Neural crest cell (in vitro differentiated cells): Measurements from ENCODE around the gene COX7B. TPM values are rescaled to one million over a fixed set of nuclear protein-coding genes. Genes with fewer than 3 reads are reported as not detected.
"Not testable (repeated sequence)": the region's sequence is repeated elsewhere in the genome, so short reads cannot be mapped to it uniquely, and the experiment has no call there.

ENCODE experiments used
- DNase-seq: peaks from one replicate; pipeline ENCODE4 v3.0.0; 2021; ENCODE audit warnings: low read depth, mixed read lengths, low spot score
- H3K27ac Mint-ChIP-seq: one replicate; pipeline ENCODE4 v1.8.0; 2021; ENCODE audit warnings: mild to moderate bottlenecking, mixed read lengths; ENCODE audit not compliant: unreplicated experiment
- H3K27me3 Mint-ChIP-seq: 2 replicates; pipeline ENCODE4 v1.8.0; 2021; ENCODE audit warnings: low read depth, mild to moderate bottlenecking, mixed read lengths
- H3K36me3 Mint-ChIP-seq: 2 replicates; pipeline ENCODE4 v1.8.0; 2021; ENCODE audit warnings: low read depth, mild to moderate bottlenecking, mixed read lengths
- H3K4me1 Mint-ChIP-seq: 2 replicates; pipeline ENCODE4 v1.8.0; 2021; ENCODE audit warnings: mixed read lengths
- H3K4me3 Mint-ChIP-seq: one replicate; pipeline ENCODE4 v1.8.0; 2021; ENCODE audit warnings: mild to moderate bottlenecking, mixed read lengths
- H3K9me3 Mint-ChIP-seq: 2 replicates; pipeline ENCODE4 v1.8.0; 2021; ENCODE audit warnings: mixed read lengths
- total RNA-seq: library from RNA; stranded (reverse); gene quantifications from 2 replicates; pipeline ENCODE4 v1.2.1, GENCODE V29; 2021
- TF ChIP-seq, protein P1 (sequence below): fragments of 200-600 bp; sonication (generic); conservative IDR thresholded peaks from 2 replicates; pipeline ENCODE4 v1.5.0; 2021; ENCODE audit warnings: antibody characterized with exemption, mild to moderate bottlenecking

Gene COX7B
- total RNA-seq, 1 donor from 2014 or later = 219 TPM

DNA sequence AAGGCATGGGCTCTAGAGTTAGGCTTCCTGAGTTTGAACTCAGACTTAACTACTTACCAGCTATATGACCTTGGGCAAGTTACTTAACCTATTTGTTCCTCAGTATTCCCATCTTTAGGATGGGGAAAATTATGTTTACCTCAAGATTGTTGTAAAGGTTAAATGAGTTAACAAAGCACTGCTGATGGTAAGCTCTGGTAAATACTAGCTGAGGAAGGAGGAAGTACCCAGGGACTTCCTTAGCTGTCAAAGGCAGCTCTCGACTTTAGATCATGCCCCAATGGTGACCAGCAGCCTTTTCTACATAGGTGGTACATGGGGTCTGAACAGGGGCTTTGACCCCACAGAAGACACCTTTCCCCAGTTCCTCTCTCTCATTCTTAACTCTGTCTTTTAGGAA, 31.3 kb downstream of the COX7B start:
- TF ChIP-seq, protein P1, sequence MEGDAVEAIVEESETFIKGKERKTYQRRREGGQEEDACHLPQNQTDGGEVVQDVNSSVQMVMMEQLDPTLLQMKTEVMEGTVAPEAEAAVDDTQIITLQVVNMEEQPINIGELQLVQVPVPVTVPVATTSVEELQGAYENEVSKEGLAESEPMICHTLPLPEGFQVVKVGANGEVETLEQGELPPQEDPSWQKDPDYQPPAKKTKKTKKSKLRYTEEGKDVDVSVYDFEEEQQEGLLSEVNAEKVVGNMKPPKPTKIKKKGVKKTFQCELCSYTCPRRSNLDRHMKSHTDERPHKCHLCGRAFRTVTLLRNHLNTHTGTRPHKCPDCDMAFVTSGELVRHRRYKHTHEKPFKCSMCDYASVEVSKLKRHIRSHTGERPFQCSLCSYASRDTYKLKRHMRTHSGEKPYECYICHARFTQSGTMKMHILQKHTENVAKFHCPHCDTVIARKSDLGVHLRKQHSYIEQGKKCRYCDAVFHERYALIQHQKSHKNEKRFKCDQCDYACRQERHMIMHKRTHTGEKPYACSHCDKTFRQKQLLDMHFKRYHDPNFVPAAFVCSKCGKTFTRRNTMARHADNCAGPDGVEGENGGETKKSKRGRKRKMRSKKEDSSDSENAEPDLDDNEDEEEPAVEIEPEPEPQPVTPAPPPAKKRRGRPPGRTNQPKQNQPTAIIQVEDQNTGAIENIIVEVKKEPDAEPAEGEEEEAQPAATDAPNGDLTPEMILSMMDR = no peak
- H3K9me3 Mint-ChIP-seq = peaks cover 8% of the 10 kb centered on the region
- peaks cover 13% of the 10 kb centered on the region for H3K36me3 Mint-ChIP-seq
- no peaks in the 10 kb centered on the region for H3K27me3 Mint-ChIP-seq
- H3K4me1 Mint-ChIP-seq = no peaks in the 10 kb centered on the region
- no peak overlapping the region for H3K27ac Mint-ChIP-seq
- DNase-seq = no peak
- no peak overlapping the region for H3K4me3 Mint-ChIP-seq

DNA sequence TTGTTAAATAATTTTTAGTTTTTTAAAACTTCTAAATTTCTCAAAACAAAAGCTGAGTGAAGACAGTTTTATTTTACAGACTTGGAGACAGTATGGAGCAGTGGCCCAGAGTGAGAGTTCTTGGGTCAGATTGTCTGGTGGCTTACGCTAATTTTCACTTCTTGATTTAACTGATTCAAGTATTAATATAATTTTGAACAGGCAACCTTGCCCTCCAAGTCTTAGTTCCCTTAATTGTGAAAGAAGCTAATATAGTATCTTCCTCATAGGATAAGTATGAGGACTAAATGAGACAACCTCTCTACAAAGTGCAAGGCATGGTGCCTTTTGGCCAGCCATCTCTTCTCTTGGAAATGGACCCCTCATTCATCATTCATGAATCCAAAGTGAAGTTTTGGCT, 36.6 kb downstream of the COX7B start:
- Mint-ChIP-seq H3K4me3 (no peak overlapping the region), H3K4me1 (no peaks in the 10 kb centered on the region), H3K36me3 (peaks cover 2% of the 10 kb centered on the region), H3K9me3 (no peaks in the 10 kb centered on the region), H3K27ac (no peak overlapping the region), H3K27me3 (no peaks in the 10 kb centered on the region)
- no peak for DNase-seq
- TF ChIP-seq, protein P1 = no peak

DNA sequence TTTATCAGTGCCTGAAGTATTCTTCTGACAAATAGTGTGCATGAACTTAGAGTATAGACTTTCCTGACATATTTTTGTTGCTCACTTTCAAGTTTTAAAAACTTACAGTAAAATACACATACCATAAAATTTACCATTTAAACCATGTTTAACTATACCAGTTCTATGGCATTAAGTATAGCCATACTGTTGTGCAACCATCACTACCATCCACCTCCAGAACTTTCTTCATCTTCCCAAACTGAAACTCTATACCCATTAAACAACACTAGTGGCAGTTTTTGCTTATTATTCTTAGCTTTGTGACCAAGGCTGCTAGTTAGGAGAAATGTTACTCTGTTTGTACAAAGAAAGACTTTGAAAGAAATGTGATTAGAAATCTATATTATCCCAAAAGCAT, 37.0 kb downstream of the COX7B start:
- DNase-seq = no peak
- H3K27me3 Mint-ChIP-seq = no peaks in the 10 kb centered on the region
- TF ChIP-seq, protein P1 = no peak
- H3K4me3 Mint-ChIP-seq = no peak overlapping the region
- no peaks in the 10 kb centered on the region for H3K4me1 Mint-ChIP-seq
- H3K27ac Mint-ChIP-seq = no peak overlapping the region
- no peaks in the 10 kb centered on the region for H3K36me3 Mint-ChIP-seq
- no peaks in the 10 kb centered on the region for H3K9me3 Mint-ChIP-seq

DNA sequence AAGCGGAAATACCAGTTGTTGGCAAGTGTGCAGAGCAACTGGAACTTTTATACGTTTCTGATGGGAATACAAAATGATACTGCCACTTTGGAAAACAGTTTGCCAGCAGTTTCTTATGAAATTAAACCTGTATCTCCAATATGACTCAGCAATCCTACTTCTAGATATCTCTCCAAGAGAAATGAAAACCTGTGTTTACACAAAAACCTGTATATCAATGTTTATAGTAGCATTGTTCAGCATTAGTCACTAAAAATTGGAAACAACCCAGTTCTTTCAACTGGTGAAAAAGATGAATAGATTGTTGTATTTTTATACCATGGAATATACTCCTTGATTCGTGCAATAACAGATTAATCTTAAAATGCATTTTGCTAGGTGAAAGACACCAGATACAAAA, 38.0 kb downstream of the COX7B start:
- Mint-ChIP-seq H3K4me3 (no peak overlapping the region), H3K27me3 (no peaks in the 10 kb centered on the region), H3K36me3 (no peaks in the 10 kb centered on the region), H3K4me1 (no peaks in the 10 kb centered on the region), H3K9me3 (no peaks in the 10 kb centered on the region), H3K27ac (no peak overlapping the region)
- DNase-seq = no peak
- TF ChIP-seq, protein P1 = no peak

DNA sequence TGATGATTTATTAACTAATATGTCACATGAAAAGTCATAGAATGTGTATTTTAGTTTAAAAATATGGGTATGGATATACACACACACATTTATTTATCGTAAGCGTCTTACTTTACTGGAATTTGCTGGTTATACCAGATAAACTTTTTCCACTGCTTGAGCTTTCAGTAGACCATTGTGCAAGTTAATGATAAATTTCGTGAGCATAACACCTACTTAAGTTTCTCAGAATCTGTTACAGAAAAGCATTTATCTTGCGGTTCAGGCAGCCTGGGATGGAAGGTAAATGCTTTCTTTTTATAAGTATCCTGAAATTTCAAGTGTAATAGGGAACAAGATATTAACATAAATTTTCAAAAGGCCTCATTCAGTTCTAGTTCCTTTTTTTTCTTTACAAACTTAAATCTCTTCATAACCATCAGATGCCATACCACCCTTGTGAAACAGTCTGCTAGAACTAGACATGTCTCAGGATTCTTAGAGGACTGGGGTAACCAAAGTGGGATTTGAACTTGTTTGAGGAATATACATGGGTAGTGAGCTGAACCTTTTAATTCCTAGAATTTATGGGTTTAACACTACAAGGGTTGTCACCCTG, 38.9 kb downstream of the COX7B start:
- no peaks in the 10 kb centered on the region for H3K27me3 Mint-ChIP-seq
- TF ChIP-seq, protein P1 = no peak
- no peaks in the 10 kb centered on the region for H3K9me3 Mint-ChIP-seq
- no peaks in the 10 kb centered on the region for H3K4me1 Mint-ChIP-seq
- DNase-seq = no peak
- no peak overlapping the region for H3K27ac Mint-ChIP-seq
- no peaks in the 10 kb centered on the region for H3K36me3 Mint-ChIP-seq
- H3K4me3 Mint-ChIP-seq = no peak overlapping the region

DNA sequence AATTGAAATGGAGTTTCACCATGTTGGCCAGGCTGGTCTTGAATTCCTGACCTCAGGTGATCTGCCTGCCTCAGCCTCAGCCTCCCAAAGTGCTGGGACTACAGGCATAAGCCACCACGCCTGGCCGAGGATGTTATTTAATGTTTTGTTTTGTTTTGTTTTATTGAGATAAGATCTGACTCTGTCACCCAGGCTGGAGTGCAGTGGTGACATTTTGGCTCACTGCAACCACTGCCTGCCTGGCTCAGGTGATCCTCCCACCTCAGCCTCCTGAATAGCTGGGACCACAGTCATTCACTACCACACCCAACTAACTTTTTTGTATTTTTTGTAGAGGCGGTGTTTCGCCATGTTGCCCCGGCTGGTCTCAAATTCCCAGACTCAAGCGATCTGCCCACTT, 45.8 kb downstream of the COX7B start:
- H3K4me1 Mint-ChIP-seq, H3K36me3 Mint-ChIP-seq, DNase-seq, H3K27me3 Mint-ChIP-seq, H3K4me3 Mint-ChIP-seq, H3K9me3 Mint-ChIP-seq, H3K27ac Mint-ChIP-seq: not testable (repeated sequence)
